Placental pericyte (primary cell): ENCODE data around the gene TRIM52. TPM values are rescaled to one million over a fixed set of nuclear protein-coding genes. Genes with fewer than 3 reads are reported as not detected.

Experiments used
- small RNA-seq: library from RNA; depleted of rRNA; stranded (forward); fragments of <200 nt; gene quantifications from one replicate; pipeline ENCODE3, GENCODE V24; 2012; ENCODE audit warnings: low replicate concordance
- total RNA-seq: library from RNA; depleted of rRNA; stranded (reverse); fragments of >200 nt; gene quantifications from 2 replicates; pipeline ENCODE4 v1.2.3, GENCODE V29; 2012

The TRIM52 gene
- total RNA-seq, result 4.2 and 6.2 TPM in 2 replicates

DNA sequence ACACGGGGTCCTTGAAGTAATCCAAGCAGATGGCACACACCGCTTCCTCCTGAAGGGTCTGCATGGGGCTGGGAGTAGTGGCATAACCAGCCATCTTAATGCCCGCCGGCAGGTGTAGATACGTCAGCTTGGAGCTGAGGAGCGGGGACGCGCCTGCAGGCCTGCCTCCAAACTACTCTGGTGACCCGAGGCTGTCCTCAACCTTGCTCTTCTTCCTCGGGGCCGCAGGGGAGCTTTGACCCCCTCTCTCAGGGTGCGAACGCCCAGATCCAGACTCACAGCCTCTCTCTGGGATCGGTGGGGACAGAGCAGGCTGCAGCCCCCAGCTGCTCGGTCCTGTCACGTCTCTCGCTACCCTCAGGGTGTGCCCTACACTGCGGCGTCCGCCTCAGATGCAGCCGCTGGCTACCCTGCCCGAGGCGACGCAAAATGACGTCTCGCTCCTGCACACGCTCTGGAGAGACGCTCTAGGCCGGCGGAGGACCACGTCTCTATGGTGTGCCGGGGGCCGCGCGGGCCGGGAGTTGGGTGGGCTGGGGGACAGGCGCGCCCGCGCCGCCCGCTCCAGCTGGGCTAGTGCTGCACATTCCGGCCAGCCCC is at the start of gene TRIM52:
TRIM52 (minus strand) TSS at position 424 of the 600 bp plus-strand sequence; CDS start at position 94, 330 bp downstream.

GRCh38 chr5:181243564-181244343 is 17.2 kb downstream of the TRIM52 start, which contains the start of gene RACK1:
Gene RACK1 (minus strand): TSS chr5:181243906. CDS start chr5:181243800, 106 bp downstream.

DNA sequence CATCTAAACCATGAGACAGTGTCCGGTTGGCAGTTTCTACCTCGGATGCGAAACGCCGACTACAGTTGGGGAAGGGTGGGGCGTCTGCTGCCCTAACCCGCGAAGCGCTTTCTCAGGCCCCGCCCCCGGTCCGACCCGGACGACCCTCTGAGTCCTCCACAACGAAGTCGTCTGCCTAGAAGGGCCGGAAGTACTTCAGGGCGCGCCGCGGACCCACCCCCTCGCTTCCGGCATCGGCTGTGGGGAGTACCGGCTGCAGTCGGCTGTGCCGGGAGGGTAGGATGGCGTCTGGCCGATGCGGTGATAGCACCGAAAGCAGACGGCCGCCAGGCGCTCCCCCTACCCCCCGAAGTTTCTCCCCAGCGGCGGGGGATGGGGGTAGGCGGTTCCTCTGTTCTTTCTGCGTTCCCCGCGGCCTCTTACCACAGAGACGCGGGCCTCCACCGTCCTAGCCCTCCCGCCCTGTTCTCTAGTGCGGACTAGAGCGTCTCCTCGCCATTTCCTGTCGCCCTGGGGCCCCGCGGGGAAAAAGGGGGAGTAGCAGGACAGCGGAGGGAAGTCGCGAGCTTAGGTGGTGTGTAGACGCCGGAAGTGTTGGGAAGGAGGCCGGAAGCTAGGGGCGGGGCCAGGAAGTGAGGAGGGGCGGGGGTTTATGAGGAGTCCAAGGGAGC is 37.8 kb downstream of the TRIM52 start, which contains the start of gene TRIM41:
TRIM41 (plus strand) TSS at position 224 of the 671 bp plus-strand sequence. CDS start 719 bp downstream, outside the sequence.

Small RNAs within 50 kb of the gene (small RNA-seq; reads per million reads assigned to genes)
- gene MIR4638 (not detected), gene RNU6-705P (not detected), gene SNORD95 (not detected), gene SNORD96A (not detected)

Other genes with a start within 250 kb of the TRIM52 start
- not detected in 2 replicates for gene BTNL9, start 220.9 kb downstream of the TRIM52 start, total RNA-seq
- not detected in 2 replicates for gene OR2V1, start 130.0 kb downstream of the TRIM52 start, total RNA-seq
- not detected in 2 replicates for gene OR2V2, start 113.6 kb downstream of the TRIM52 start, total RNA-seq
- 1.1 and 3.4 TPM in 2 replicates for gene TRIM7, start 55.9 kb downstream of the TRIM52 start, total RNA-seq
- gene TRIM41, start 37.9 kb downstream of the TRIM52 start, total RNA-seq, result 10.5 and 15.1 TPM in 2 replicates
- gene RACK1, start 17.2 kb downstream of the TRIM52 start, total RNA-seq, result 4,162 and 6,590 TPM in 2 replicates
- 0.44 TPM in 1 of 2 replicates, not detected in the other for gene OR4F3, start 106.1 kb upstream of the TRIM52 start, total RNA-seq